Left lung (tissue), 10 donors: ENCODE results near the gene ZNF154. TPM values are rescaled to one million over a fixed set of nuclear protein-coding genes. Genes with fewer than 3 reads are reported as not detected.

Source experiments
- ATAC-seq: fragments of 200-7000 bp; cut with Tn5 transposase; one replicate; pipeline ENCODE4 v1.9.1; 2020; ENCODE audit warnings: moderate library complexity
- DNase-seq, 4 donors: peaks; one replicate each; pipeline ENCODE4 v3.0.0-alpha.2; 2013 to 2020
- H3K27ac ChIP-seq, 2 donors: fragments of 200-600 bp; sonication (generic) in 1 of 2; one replicate each; pipeline versions ENCODE4 v1.5.0 to v1.8.0; 2020 to 2021
- H3K27me3 ChIP-seq, 2 donors: fragments of 200-600 bp; sonication (generic) in 1 of 2; one replicate each; pipeline versions ENCODE4 v1.5.0 to v1.8.0; 2020 to 2021
- H3K36me3 ChIP-seq, 2 donors: fragments of 200-600 bp; sonication (generic) in 1 of 2; one replicate each; pipeline versions ENCODE4 v1.5.0 to v1.8.0; 2020 to 2021
- H3K4me1 ChIP-seq, 2 donors: fragments of 200-600 bp; one replicate each; pipeline ENCODE4 v1.8.0; 2021
- H3K4me3 ChIP-seq, 2 donors: fragments of 200-600 bp; sonication (generic) in 1 of 2; one replicate each; pipeline versions ENCODE4 v1.5.0 to v1.8.0; 2020 to 2021; ENCODE audit warnings: mild to moderate bottlenecking in 1 of 2
- H3K9me3 ChIP-seq, 2 donors: fragments of 200-600 bp; sonication (generic) in 1 of 2; one replicate each; pipeline versions ENCODE4 v1.5.0 to v1.8.0; 2020 to 2021
- CTCF ChIP-seq, 2 donors: fragments of 200-600 bp; sonication (generic) in 1 of 2; IDR thresholded peaks; one replicate each; pipeline versions ENCODE4 v1.5.0 to v1.8.0; 2021; ENCODE audit warnings: antibody characterized with exemption in 2 of 2
- intact Hi-C, 2 donors: fragments of 100-400 bp; cut with DNase I; formaldehyde crosslinking; loops; one replicate each; pipeline versions ENCODE4 v1.11.2 to v1.14.2; 2022
- polyA plus RNA-seq, 6 donors: library from polyadenylated mRNA; unstranded; fragments of 120-200 nt; gene quantifications; one replicate each; pipeline ENCODE4 v1.2.1, GENCODE V29; 2013; ENCODE audit not compliant: insufficient read length in 6 of 6
- total RNA-seq, 2 donors: library from RNA; stranded (reverse); fragmentation: NEBNext Ultra II Directional; extraction: Animal tissue kit (Norgen Biotek cat#: 25700); gene quantifications; one replicate each; pipeline ENCODE4 v1.2.1, GENCODE V29; 2021
- donor health status: DM: no; HTN: yes; CAD: no.
- donor health status: DM: no; HTN: no; CAD: no.

The ZNF154 gene
- total and polyA plus RNA-seq, 8 donors: 7.0 to 49.0 (median 41.4) TPM

- intact Hi-C loops: no loop called here
- Histone ChIP-seq H3K36me3 (peaks cover 0 to 37% of the 10 kb centered on the region in 2 donors), H3K9me3 (peaks cover 0 to 97% of the 10 kb centered on the region in 2 donors), H3K27ac (no peak overlapping the region), H3K4me3 (no peak overlapping the region), H3K4me1 (peaks cover 3 to 4% of the 10 kb centered on the region in 2 donors), H3K27me3 (peaks cover 0 to 8% of the 10 kb centered on the region in 2 donors)
- ATAC-seq (no peak), DNase-seq (no peak)
- TF ChIP-seq CTCF (IDR thresholded peaks at IDR 0.05): no peak
Measured at GRCh38 chr19:57706346-57706745, 2.7 kb downstream of the ZNF154 start.

- Histone ChIP-seq H3K4me3 (no peak overlapping the region), H3K36me3 (peaks cover 0 to 65% of the 10 kb centered on the region in 2 donors), H3K27me3 (no peaks in the 10 kb centered on the region), H3K27ac (no peak overlapping the region), H3K4me1 (no peaks in the 10 kb centered on the region), H3K9me3 (peaks cover 0 to 94% of the 10 kb centered on the region in 2 donors)
- ATAC-seq (no peak), DNase-seq (no peak)
- no peak for TF ChIP-seq CTCF (IDR thresholded peaks at IDR 0.05)
- intact Hi-C loops: no loop called here
Measured at GRCh38 chr19:57701625-57702024, 7.4 kb downstream of the ZNF154 start.

- H3K27ac ChIP-seq: no peak overlapping the region
- DNase-seq: no peak
- TF ChIP-seq CTCF (IDR thresholded peaks at IDR 0.05): no peak
- intact Hi-C loops: no loop called here
- H3K27me3 ChIP-seq: no peaks in the 10 kb centered on the region
- no peak for ATAC-seq
- no peaks in the 10 kb centered on the region for H3K4me1 ChIP-seq
- H3K9me3 ChIP-seq: peaks cover 8 to 99% of the 10 kb centered on the region in 2 donors
- H3K4me3 ChIP-seq: no peak overlapping the region
- H3K36me3 ChIP-seq: peaks cover 0 to 59% of the 10 kb centered on the region in 2 donors
Measured at GRCh38 chr19:57689750-57690149, 19.3 kb downstream of the ZNF154 start.

- no peak for DNase-seq
- H3K4me3 ChIP-seq: no peak overlapping the region
- peaks cover 8 to 98% of the 10 kb centered on the region in 2 donors for H3K9me3 ChIP-seq
- H3K27ac ChIP-seq: no peak overlapping the region
- no peak for TF ChIP-seq CTCF (IDR thresholded peaks at IDR 0.05)
- no peak for ATAC-seq
- intact Hi-C loops: no loop called here
- H3K27me3 ChIP-seq: no peaks in the 10 kb centered on the region
- H3K36me3 ChIP-seq: peaks cover 0 to 72% of the 10 kb centered on the region in 2 donors
- peaks cover 4% of the 10 kb centered on the region in 2 donors for H3K4me1 ChIP-seq
Measured at GRCh38 chr19:57688011-57688763, 20.8 kb downstream of the ZNF154 start.

- Histone ChIP-seq H3K4me1 (peaks cover 9 to 11% of the 10 kb centered on the region in 2 donors), H3K9me3 (peaks cover 8 to 97% of the 10 kb centered on the region in 2 donors), H3K36me3 (peaks cover 0 to 72% of the 10 kb centered on the region in 2 donors), H3K27me3 (no peaks in the 10 kb centered on the region), H3K4me3 (no peak overlapping the region), H3K27ac (no peak overlapping the region)
- ATAC-seq: no peak
- intact Hi-C loops: no loop called here
- TF ChIP-seq CTCF (IDR thresholded peaks at IDR 0.05): no peak
- no peak for DNase-seq
Measured at GRCh38 chr19:57687363-57688010, 21.5 kb downstream of the ZNF154 start.
